ENCODE data around the gene SLCO3A1.

Gene SLCO3A1

GRCh38 chr15:91889111-91889815 lies 35.8 kb downstream of the SLCO3A1 start:
- H2AFZ ChIP-seq (ENCODE audit: low read depth, low read length), result no peak overlapping the region
- H3K4me3 ChIP-seq (ENCODE audit: low read length), result no peak overlapping the region
- no peak overlapping the region for H3K9ac ChIP-seq (ENCODE audit: low read length)
- H3K27ac ChIP-seq (ENCODE audit: low read length), result no peak overlapping the region
- TF ChIP-seq CTCF (IDR thresholded peaks at IDR 0.05; ENCODE audit: low read depth, low read length) (no peak), EZH2phosphoT487 (IDR thresholded peaks at IDR 0.05; ENCODE audit: low read depth) (no peak)
- H3K36me3 ChIP-seq (replicated peaks; ENCODE audit: low read depth, low read length), result no peaks in the 10 kb centered on the region
- H3K9me3 ChIP-seq (ENCODE audit: insufficient read depth, low read length), result no peaks in the 10 kb centered on the region
- no peaks in the 10 kb centered on the region for H3K27me3 ChIP-seq (ENCODE audit: low read depth, low read length)
- no peaks in the 10 kb centered on the region for H3K79me2 ChIP-seq (ENCODE audit: low read length)
- no peaks in the 10 kb centered on the region for H4K20me1 ChIP-seq (ENCODE audit: insufficient read depth, low read length)
- H3K4me1 ChIP-seq (ENCODE audit: low read length), result no peaks in the 10 kb centered on the region
- no peak overlapping the region for H3K4me2 ChIP-seq (ENCODE audit: low read length)

- Histone ChIP-seq H2AFZ (ENCODE audit: low read depth, low read length) (no peak overlapping the region), H3K4me2 (ENCODE audit: low read length) (no peak overlapping the region), H3K9ac (ENCODE audit: low read length) (no peak overlapping the region), H3K9me3 (ENCODE audit: insufficient read depth, low read length) (no peaks in the 10 kb centered on the region), H4K20me1 (ENCODE audit: insufficient read depth, low read length) (no peaks in the 10 kb centered on the region), H3K36me3 (replicated peaks; ENCODE audit: low read depth, low read length) (no peaks in the 10 kb centered on the region), H3K4me3 (ENCODE audit: low read length) (no peak overlapping the region), H3K27me3 (ENCODE audit: low read depth, low read length) (no peaks in the 10 kb centered on the region), H3K79me2 (ENCODE audit: low read length) (no peaks in the 10 kb centered on the region), H3K27ac (ENCODE audit: low read length) (no peak overlapping the region), H3K4me1 (ENCODE audit: low read length) (no peaks in the 10 kb centered on the region)
- TF ChIP-seq EZH2phosphoT487 (IDR thresholded peaks at IDR 0.05; ENCODE audit: low read depth), result no peak
- no peak for TF ChIP-seq CTCF (IDR thresholded peaks at IDR 0.05; ENCODE audit: low read depth, low read length)
Observed at GRCh38 chr15:91890614-91891013, 37.1 kb downstream of the SLCO3A1 start.

- H2AFZ ChIP-seq (ENCODE audit: low read depth, low read length), result no peak overlapping the region
- no peaks in the 10 kb centered on the region for H3K9me3 ChIP-seq (ENCODE audit: insufficient read depth, low read length)
- H3K4me1 ChIP-seq (ENCODE audit: low read length), result no peaks in the 10 kb centered on the region
- no peaks in the 10 kb centered on the region for H3K27me3 ChIP-seq (ENCODE audit: low read depth, low read length)
- H3K79me2 ChIP-seq (ENCODE audit: low read length), result no peaks in the 10 kb centered on the region
- no peak overlapping the region for H3K27ac ChIP-seq (ENCODE audit: low read length)
- H3K36me3 ChIP-seq (replicated peaks; ENCODE audit: low read depth, low read length), result no peaks in the 10 kb centered on the region
- no peak for TF ChIP-seq CTCF (IDR thresholded peaks at IDR 0.05; ENCODE audit: low read depth, low read length)
- no peak for TF ChIP-seq EZH2phosphoT487 (IDR thresholded peaks at IDR 0.05; ENCODE audit: low read depth)
- H3K4me2 ChIP-seq (ENCODE audit: low read length), result no peak overlapping the region
- no peaks in the 10 kb centered on the region for H4K20me1 ChIP-seq (ENCODE audit: insufficient read depth, low read length)
- H3K9ac ChIP-seq (ENCODE audit: low read length), result no peak overlapping the region
- no peak overlapping the region for H3K4me3 ChIP-seq (ENCODE audit: low read length)
Observed at GRCh38 chr15:91891101-91891500, 37.6 kb downstream of the SLCO3A1 start.

- H3K9ac ChIP-seq (ENCODE audit: low read length), result no peak overlapping the region
- no peak overlapping the region for H3K4me2 ChIP-seq (ENCODE audit: low read length)
Observed at GRCh38 chr15:91891788-91892345, 38.4 kb downstream of the SLCO3A1 start.

More at GRCh38 chr15:91891788-91892345, 38.4 kb downstream of the SLCO3A1 start:
- Histone ChIP-seq H3K27me3 (ENCODE audit: low read depth, low read length) (no peaks in the 10 kb centered on the region), H3K9me3 (ENCODE audit: insufficient read depth, low read length) (no peaks in the 10 kb centered on the region), H3K36me3 (replicated peaks; ENCODE audit: low read depth, low read length) (no peaks in the 10 kb centered on the region), H3K79me2 (ENCODE audit: low read length) (no peaks in the 10 kb centered on the region), H3K4me1 (ENCODE audit: low read length) (no peaks in the 10 kb centered on the region), H3K27ac (ENCODE audit: low read length) (no peak overlapping the region), H2AFZ (ENCODE audit: low read depth, low read length) (no peak overlapping the region), H4K20me1 (ENCODE audit: insufficient read depth, low read length) (no peaks in the 10 kb centered on the region), H3K4me3 (ENCODE audit: low read length) (no peak overlapping the region)
- TF ChIP-seq EZH2phosphoT487 (IDR thresholded peaks at IDR 0.05; ENCODE audit: low read depth), result no peak
- no peak for TF ChIP-seq CTCF (IDR thresholded peaks at IDR 0.05; ENCODE audit: low read depth, low read length)
